ENCODE measurements around the gene PRKG1.

PRKG1 gene

DNA sequence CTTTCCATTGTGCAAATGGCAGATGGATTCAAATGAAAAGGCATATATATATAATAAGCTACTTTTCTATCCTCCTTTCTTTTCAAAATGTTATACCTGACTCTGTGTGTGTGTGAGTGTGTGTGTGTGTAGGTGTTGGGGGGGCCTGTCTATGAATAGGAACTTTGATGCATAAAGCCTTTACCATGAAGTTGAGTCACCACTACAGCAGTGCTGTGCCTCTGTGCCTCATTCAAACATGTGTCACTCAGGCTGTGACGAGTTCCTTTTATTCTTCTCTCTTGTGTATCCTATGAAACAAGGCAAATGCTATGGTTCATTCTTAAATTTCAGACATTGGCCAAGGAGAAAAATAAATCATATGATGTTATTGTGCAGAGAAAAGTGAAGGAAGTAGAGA, 1187.1 kb downstream of the PRKG1 start:
- H2AFZ ChIP-seq (ENCODE audit: low read depth, low read length): no peak overlapping the region
- no peak overlapping the region for H3K4me2 ChIP-seq (ENCODE audit: insufficient read depth, low read length)
- H3K27ac ChIP-seq (ENCODE audit: low read length): no peak overlapping the region
- no peak for DNase-seq
- no peaks in the 10 kb centered on the region for H3K4me1 ChIP-seq (ENCODE audit: insufficient read depth, low read length)
- H3K9ac ChIP-seq (ENCODE audit: low read depth, low read length): no peak overlapping the region
- no peaks in the 10 kb centered on the region for H3K36me3 ChIP-seq (ENCODE audit: insufficient read depth, low read length)
- TF ChIP-seq EZH2 (IDR thresholded peaks at IDR 0.05; ENCODE audit: borderline replicate concordance, low read depth, low read length, severe bottlenecking): no peak
- TF ChIP-seq, protein P1, sequence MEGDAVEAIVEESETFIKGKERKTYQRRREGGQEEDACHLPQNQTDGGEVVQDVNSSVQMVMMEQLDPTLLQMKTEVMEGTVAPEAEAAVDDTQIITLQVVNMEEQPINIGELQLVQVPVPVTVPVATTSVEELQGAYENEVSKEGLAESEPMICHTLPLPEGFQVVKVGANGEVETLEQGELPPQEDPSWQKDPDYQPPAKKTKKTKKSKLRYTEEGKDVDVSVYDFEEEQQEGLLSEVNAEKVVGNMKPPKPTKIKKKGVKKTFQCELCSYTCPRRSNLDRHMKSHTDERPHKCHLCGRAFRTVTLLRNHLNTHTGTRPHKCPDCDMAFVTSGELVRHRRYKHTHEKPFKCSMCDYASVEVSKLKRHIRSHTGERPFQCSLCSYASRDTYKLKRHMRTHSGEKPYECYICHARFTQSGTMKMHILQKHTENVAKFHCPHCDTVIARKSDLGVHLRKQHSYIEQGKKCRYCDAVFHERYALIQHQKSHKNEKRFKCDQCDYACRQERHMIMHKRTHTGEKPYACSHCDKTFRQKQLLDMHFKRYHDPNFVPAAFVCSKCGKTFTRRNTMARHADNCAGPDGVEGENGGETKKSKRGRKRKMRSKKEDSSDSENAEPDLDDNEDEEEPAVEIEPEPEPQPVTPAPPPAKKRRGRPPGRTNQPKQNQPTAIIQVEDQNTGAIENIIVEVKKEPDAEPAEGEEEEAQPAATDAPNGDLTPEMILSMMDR (IDR thresholded peaks at IDR 0.05; ENCODE audit: borderline replicate concordance, extremely low read depth, low read length, poor library complexity, severe bottlenecking): no peak
- no peaks in the 10 kb centered on the region for H3K79me2 ChIP-seq (ENCODE audit: insufficient read depth, low read length)
- no peaks in the 10 kb centered on the region for H4K20me1 ChIP-seq (ENCODE audit: insufficient read depth, low read length)
- ATAC-seq (ENCODE audit: insufficient read depth, low read depth): no peak
- no peak overlapping the region for H3K4me3 ChIP-seq (ENCODE audit: low read depth in 1 of 2, low read length in 2 of 2)
- no peaks in the 10 kb centered on the region for H3K27me3 ChIP-seq (ENCODE audit: insufficient read depth, low read length, poor library complexity)
- no peaks in the 10 kb centered on the region for H3K9me3 ChIP-seq (ENCODE audit: insufficient read depth, low read length, severe bottlenecking)

DNA sequence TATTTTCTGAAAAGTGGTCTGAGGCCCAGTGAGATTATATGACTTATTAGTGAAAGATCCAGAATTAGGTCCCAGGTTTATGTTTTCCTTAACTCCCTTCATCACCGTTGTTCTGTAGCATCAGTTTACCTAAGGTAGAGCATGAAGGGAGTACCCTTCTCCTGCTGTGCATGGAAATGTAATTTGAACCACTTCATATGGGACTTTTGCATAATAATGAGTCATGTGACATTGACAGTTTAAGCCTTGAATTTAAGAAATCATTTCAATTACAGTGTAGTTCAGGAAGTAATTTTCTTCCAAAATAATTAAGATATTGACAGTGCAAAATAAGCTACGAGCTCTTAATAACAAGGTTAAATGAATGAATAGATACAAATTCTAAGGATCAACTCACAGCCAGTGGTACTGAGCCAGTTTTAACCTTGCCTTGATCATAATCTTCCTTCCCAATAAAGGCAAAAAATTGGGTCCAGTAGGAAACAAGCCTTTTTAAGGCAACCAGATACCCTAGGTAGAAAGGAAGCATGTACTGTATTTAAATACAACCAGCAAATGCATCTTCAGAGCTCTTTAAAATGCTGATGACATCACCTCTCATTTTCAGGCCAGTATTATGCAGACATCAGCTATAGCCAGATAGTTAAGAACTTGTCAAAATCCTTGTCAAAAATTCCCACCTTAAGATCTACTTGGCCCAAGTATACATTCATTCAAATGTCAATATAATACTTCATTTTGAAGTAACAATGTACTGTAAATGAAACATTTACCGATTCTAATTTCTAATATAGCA, 1191.0 kb downstream of the PRKG1 start:
- DNase-seq (no peak), ATAC-seq (ENCODE audit: insufficient read depth, low read depth) (no peak)
- H3K9ac ChIP-seq (ENCODE audit: low read depth, low read length): no peak overlapping the region
- no peak overlapping the region for H2AFZ ChIP-seq (ENCODE audit: low read depth, low read length)
- H3K27ac ChIP-seq (ENCODE audit: low read length): no peak overlapping the region
- H3K4me3 ChIP-seq (ENCODE audit: low read depth in 1 of 2, low read length in 2 of 2): no peak overlapping the region
- H3K36me3 ChIP-seq (ENCODE audit: insufficient read depth, low read length): no peaks in the 10 kb centered on the region
- no peaks in the 10 kb centered on the region for H3K27me3 ChIP-seq (ENCODE audit: insufficient read depth, low read length, poor library complexity)
- no peaks in the 10 kb centered on the region for H3K79me2 ChIP-seq (ENCODE audit: insufficient read depth, low read length)
- no peaks in the 10 kb centered on the region for H3K4me1 ChIP-seq (ENCODE audit: insufficient read depth, low read length)
- H4K20me1 ChIP-seq (ENCODE audit: insufficient read depth, low read length): no peaks in the 10 kb centered on the region
- no peak overlapping the region for H3K4me2 ChIP-seq (ENCODE audit: insufficient read depth, low read length)
- H3K9me3 ChIP-seq (ENCODE audit: insufficient read depth, low read length, severe bottlenecking): no peaks in the 10 kb centered on the region
- TF ChIP-seq EZH2 (IDR thresholded peaks at IDR 0.05; ENCODE audit: borderline replicate concordance, low read depth, low read length, severe bottlenecking): no peak
- TF ChIP-seq, protein P1 (IDR thresholded peaks at IDR 0.05; ENCODE audit: borderline replicate concordance, extremely low read depth, low read length, poor library complexity, severe bottlenecking): no peak

DNA sequence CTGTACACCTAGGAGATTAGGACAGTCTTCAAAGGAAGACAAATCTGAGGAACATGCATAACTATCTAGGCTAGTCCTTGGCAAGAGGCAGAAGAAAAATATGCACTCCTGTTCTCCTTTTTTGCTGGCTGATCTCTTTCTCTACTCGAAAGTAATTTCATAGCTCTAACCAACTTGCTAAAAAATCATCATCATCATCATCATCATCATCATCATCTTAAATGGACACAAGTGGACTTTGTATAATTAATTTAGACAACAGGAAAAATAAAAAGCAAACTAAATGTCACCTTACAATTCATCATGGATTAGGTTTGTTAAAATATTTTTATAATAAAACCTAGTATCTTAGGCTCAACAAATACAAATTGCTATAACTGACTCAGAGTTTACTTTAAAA, 1192.6 kb downstream of the PRKG1 start:
- Histone ChIP-seq H3K4me1 (ENCODE audit: insufficient read depth, low read length) (no peaks in the 10 kb centered on the region), H3K9me3 (ENCODE audit: insufficient read depth, low read length, severe bottlenecking) (no peaks in the 10 kb centered on the region), H3K4me2 (ENCODE audit: insufficient read depth, low read length) (no peak overlapping the region), H4K20me1 (ENCODE audit: insufficient read depth, low read length) (no peaks in the 10 kb centered on the region), H3K36me3 (ENCODE audit: insufficient read depth, low read length) (no peaks in the 10 kb centered on the region), H3K79me2 (ENCODE audit: insufficient read depth, low read length) (no peaks in the 10 kb centered on the region), H3K4me3 (ENCODE audit: low read depth in 1 of 2, low read length in 2 of 2) (no peak overlapping the region), H2AFZ (ENCODE audit: low read depth, low read length) (no peak overlapping the region), H3K27me3 (ENCODE audit: insufficient read depth, low read length, poor library complexity) (no peaks in the 10 kb centered on the region), H3K9ac (ENCODE audit: low read depth, low read length) (no peak overlapping the region), H3K27ac (ENCODE audit: low read length) (no peak overlapping the region)
- no peak for ATAC-seq (ENCODE audit: insufficient read depth, low read depth)
- DNase-seq: no peak
- TF ChIP-seq, protein P1 (IDR thresholded peaks at IDR 0.05; ENCODE audit: borderline replicate concordance, extremely low read depth, low read length, poor library complexity, severe bottlenecking): no peak
- no peak for TF ChIP-seq EZH2 (IDR thresholded peaks at IDR 0.05; ENCODE audit: borderline replicate concordance, low read depth, low read length, severe bottlenecking)
